DND-41 (cell line): ENCODE measurements around the gene MEN1.

Experiments
- EZH2 ChIP-seq: IDR thresholded peaks from 3 replicates; pipeline ENCODE4 v1.6.1; 2012; ENCODE audit warnings: borderline replicate concordance, low read depth, mild to moderate bottlenecking, moderate library complexity, low read length, inconsistent platforms; ENCODE audit not compliant: severe bottlenecking
- TF ChIP-seq, protein P1 (sequence below): IDR thresholded peaks from 2 replicates; pipeline ENCODE4 v1.5.1; 2012; ENCODE audit warnings: borderline replicate concordance, low read length, moderate library complexity, mild to moderate bottlenecking; ENCODE audit not compliant: poor library complexity, severe bottlenecking; ENCODE audit errors: extremely low read depth

DNA sequence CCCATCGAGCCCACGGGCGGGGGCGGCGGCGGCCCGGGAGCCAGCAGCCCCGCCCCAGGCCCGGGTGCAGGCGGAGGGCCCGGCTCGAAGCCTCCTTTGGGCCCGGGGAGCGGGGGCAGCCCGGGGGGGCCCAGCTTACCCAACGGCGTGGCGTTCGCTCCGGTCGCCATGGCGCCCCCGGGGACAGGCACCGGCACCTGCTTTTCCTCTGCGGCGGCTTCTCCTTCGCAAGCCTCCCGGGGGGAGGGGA lies 32.2 kb downstream of the MEN1 start:
- no peak for TF ChIP-seq EZH2
- TF ChIP-seq, protein P1, sequence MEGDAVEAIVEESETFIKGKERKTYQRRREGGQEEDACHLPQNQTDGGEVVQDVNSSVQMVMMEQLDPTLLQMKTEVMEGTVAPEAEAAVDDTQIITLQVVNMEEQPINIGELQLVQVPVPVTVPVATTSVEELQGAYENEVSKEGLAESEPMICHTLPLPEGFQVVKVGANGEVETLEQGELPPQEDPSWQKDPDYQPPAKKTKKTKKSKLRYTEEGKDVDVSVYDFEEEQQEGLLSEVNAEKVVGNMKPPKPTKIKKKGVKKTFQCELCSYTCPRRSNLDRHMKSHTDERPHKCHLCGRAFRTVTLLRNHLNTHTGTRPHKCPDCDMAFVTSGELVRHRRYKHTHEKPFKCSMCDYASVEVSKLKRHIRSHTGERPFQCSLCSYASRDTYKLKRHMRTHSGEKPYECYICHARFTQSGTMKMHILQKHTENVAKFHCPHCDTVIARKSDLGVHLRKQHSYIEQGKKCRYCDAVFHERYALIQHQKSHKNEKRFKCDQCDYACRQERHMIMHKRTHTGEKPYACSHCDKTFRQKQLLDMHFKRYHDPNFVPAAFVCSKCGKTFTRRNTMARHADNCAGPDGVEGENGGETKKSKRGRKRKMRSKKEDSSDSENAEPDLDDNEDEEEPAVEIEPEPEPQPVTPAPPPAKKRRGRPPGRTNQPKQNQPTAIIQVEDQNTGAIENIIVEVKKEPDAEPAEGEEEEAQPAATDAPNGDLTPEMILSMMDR = no peak
